ENCODE data around the gene CFHR5.
"Not testable (repeated sequence)": the region's sequence is repeated elsewhere in the genome, so short reads cannot be mapped to it uniquely, and the experiment has no call there.

The CFHR5 gene

GRCh38 chr1:196977278-196977677 is at the start of gene CFHR5:
Gene CFHR5 (plus strand): TSS chr1:196977556. CDS start chr1:196977665, 109 bp downstream.
- DNase-seq (ENCODE audit: low read depth, low spot score) = no peak

GRCh38 chr1:196932853-196933252 is 44.5 kb upstream of the CFHR5 start:
- not testable (repeated sequence) for DNase-seq (ENCODE audit: low read depth, low spot score)

- DNase-seq (ENCODE audit: low read depth, low spot score) = no peak
Measured at GRCh38 chr1:196933531-196934189, 43.7 kb upstream of the CFHR5 start.

GRCh38 chr1:196941474-196941873 is 35.9 kb upstream of the CFHR5 start:
- DNase-seq (ENCODE audit: low read depth, low spot score) = not testable (repeated sequence)

- not testable (repeated sequence) for DNase-seq (ENCODE audit: low read depth, low spot score)
Measured at GRCh38 chr1:196943568-196943967, 33.8 kb upstream of the CFHR5 start, which contains the start of gene CFHR2. Gene CFHR2 (plus strand): TSS chr1:196943738. CDS start chr1:196943881, 143 bp downstream.

- no peak for DNase-seq (ENCODE audit: low read depth, low spot score)
Measured at GRCh38 chr1:196951711-196952394, 25.5 kb upstream of the CFHR5 start.

- no peak for DNase-seq (ENCODE audit: low read depth, low spot score)
Measured at GRCh38 chr1:196954778-196955177, 22.6 kb upstream of the CFHR5 start.

- DNase-seq (ENCODE audit: low read depth, low spot score) = no peak
Measured at GRCh38 chr1:196955926-196956325, 21.4 kb upstream of the CFHR5 start.

- no peak for DNase-seq (ENCODE audit: low read depth, low spot score)
Measured at GRCh38 chr1:196960854-196961253, 16.5 kb upstream of the CFHR5 start.

- DNase-seq (ENCODE audit: low read depth, low spot score) = no peak
Measured at GRCh38 chr1:196970182-196970581, 7.2 kb upstream of the CFHR5 start.

GRCh38 chr1:196976278-196976677 is 1.1 kb upstream of the CFHR5 start:
- DNase-seq (ENCODE audit: low read depth, low spot score) = no peak

GRCh38 chr1:196980859-196981258 is 3.5 kb downstream of the CFHR5 start:
- no peak for DNase-seq (ENCODE audit: low read depth, low spot score)

- DNase-seq (ENCODE audit: low read depth, low spot score) = not testable (repeated sequence)
Measured at GRCh38 chr1:196982247-196982646, 4.9 kb downstream of the CFHR5 start.

GRCh38 chr1:196991919-196992651 is 14.7 kb downstream of the CFHR5 start:
- DNase-seq (ENCODE audit: low read depth, low spot score) = not testable (repeated sequence)

GRCh38 chr1:196993916-196994315 is 16.6 kb downstream of the CFHR5 start:
- no peak for DNase-seq (ENCODE audit: low read depth, low spot score)

GRCh38 chr1:196997423-196997822 is 20.1 kb downstream of the CFHR5 start:
- no peak for DNase-seq (ENCODE audit: low read depth, low spot score)

- DNase-seq (ENCODE audit: low read depth, low spot score) = no peak
Measured at GRCh38 chr1:197001828-197002227, 24.5 kb downstream of the CFHR5 start.

GRCh38 chr1:197003132-197003531 is 25.8 kb downstream of the CFHR5 start:
- DNase-seq (ENCODE audit: low read depth, low spot score) = no peak

GRCh38 chr1:197008861-197009260 is 31.5 kb downstream of the CFHR5 start:
- no peak for DNase-seq (ENCODE audit: low read depth, low spot score)

- no peak for DNase-seq (ENCODE audit: low read depth, low spot score)
Measured at GRCh38 chr1:197011614-197012013, 34.3 kb downstream of the CFHR5 start.

- no peak for DNase-seq (ENCODE audit: low read depth, low spot score)
Measured at GRCh38 chr1:197013234-197013633, 35.9 kb downstream of the CFHR5 start.

GRCh38 chr1:197016751-197017150 is 39.4 kb downstream of the CFHR5 start:
- DNase-seq (ENCODE audit: low read depth, low spot score) = no peak
